Measurements from ENCODE around the gene DCLK1.

Gene DCLK1

DNA sequence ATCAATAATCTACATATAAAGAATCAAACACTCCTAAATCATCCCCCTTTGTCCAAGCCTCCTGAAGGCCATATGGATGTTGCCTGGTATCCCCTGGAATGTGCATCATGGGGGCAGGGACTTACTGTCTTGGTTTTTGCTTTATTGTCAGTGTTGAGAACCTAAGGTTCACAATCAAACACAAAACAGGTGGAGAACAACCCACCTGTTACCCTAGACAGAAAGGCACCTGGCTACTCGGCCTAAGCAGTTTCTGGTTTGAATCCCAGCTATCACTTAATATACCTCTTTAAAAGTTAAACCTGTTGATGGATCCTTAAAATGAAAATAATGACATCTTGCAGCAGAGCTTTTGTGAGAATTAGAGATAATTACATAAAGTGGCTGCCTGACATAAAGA lies 68.9 kb downstream of the DCLK1 start:
- Histone ChIP-seq H3K79me1 (ENCODE audit: low read length) (no peaks in the 10 kb centered on the region), H3K27ac (ENCODE audit: low read depth, low read length) (no peak overlapping the region), H3K4me2 (ENCODE audit: low read length) (no peak overlapping the region), H2AK5ac (ENCODE audit: low read length) (no peak overlapping the region), H3K9ac (ENCODE audit: low read length) (no peak overlapping the region), H3K18ac (ENCODE audit: low read length) (no peak overlapping the region), H4K8ac (ENCODE audit: low read depth, low read length) (no peak overlapping the region), H2BK15ac (replicated peaks; ENCODE audit: low read depth) (no peak overlapping the region), H3K4me1 (ENCODE audit: control insufficient read depth, low read depth, low read length) (no peaks in the 10 kb centered on the region), H3K23ac (ENCODE audit: low read length) (no peak overlapping the region), H3K27me3 (ENCODE audit: insufficient read depth, low read length, poor library complexity) (no peaks in the 10 kb centered on the region), H3K4ac (ENCODE audit: low read depth, low read length) (no peak overlapping the region), H3K56ac (ENCODE audit: low read length) (no peak overlapping the region), H3K4me3 (ENCODE audit: low read length) (no peak overlapping the region), H4K5ac (ENCODE audit: low read length) (no peak overlapping the region), H2BK5ac (ENCODE audit: low read length) (no peak overlapping the region), H2BK120ac (ENCODE audit: low read depth, low read length) (no peak overlapping the region), H3K36me3 (ENCODE audit: control insufficient read depth, insufficient read depth, low read length) (no peaks in the 10 kb centered on the region), H3K79me2 (ENCODE audit: control insufficient read depth, insufficient read depth, low read length) (no peaks in the 10 kb centered on the region)
- no CpG with 5 or more reads among the region's 1 CpG for WGBS (ENCODE audit: extremely low coverage, insufficient coverage, low lambda C conversion rate)
- no peak for DNase-seq

- WGBS (ENCODE audit: extremely low coverage, insufficient coverage, low lambda C conversion rate): no CpG with 5 or more reads among the region's 4 CpGs
- H3K23ac ChIP-seq (ENCODE audit: low read length): no peak overlapping the region
- no peaks in the 10 kb centered on the region for H3K36me3 ChIP-seq (ENCODE audit: control insufficient read depth, insufficient read depth, low read length)
- H3K79me1 ChIP-seq (ENCODE audit: low read length): no peaks in the 10 kb centered on the region
- H3K27ac ChIP-seq (ENCODE audit: low read depth, low read length): no peak overlapping the region
- H3K4me1 ChIP-seq (ENCODE audit: control insufficient read depth, low read depth, low read length): no peaks in the 10 kb centered on the region
- no peak overlapping the region for H4K5ac ChIP-seq (ENCODE audit: low read length)
- H3K4ac ChIP-seq (ENCODE audit: low read depth, low read length): no peak overlapping the region
- H3K56ac ChIP-seq (ENCODE audit: low read length): no peak overlapping the region
- no peak overlapping the region for H2BK15ac ChIP-seq (replicated peaks; ENCODE audit: low read depth)
- no peak overlapping the region for H2BK5ac ChIP-seq (ENCODE audit: low read length)
- H3K4me3 ChIP-seq (ENCODE audit: low read length): no peak overlapping the region
- DNase-seq: no peak
- H4K8ac ChIP-seq (ENCODE audit: low read depth, low read length): no peak overlapping the region
- H2AK5ac ChIP-seq (ENCODE audit: low read length): no peak overlapping the region
- no peak overlapping the region for H3K9ac ChIP-seq (ENCODE audit: low read length)
- H3K27me3 ChIP-seq (ENCODE audit: insufficient read depth, low read length, poor library complexity): no peaks in the 10 kb centered on the region
- H2BK120ac ChIP-seq (ENCODE audit: low read depth, low read length): no peak overlapping the region
- H3K18ac ChIP-seq (ENCODE audit: low read length): no peak overlapping the region
- H3K79me2 ChIP-seq (ENCODE audit: control insufficient read depth, insufficient read depth, low read length): no peaks in the 10 kb centered on the region
- no peak overlapping the region for H3K4me2 ChIP-seq (ENCODE audit: low read length)
Measured at GRCh38 chr13:36061621-36062020, 69.6 kb downstream of the DCLK1 start.

- no peak overlapping the region for H3K4me3 ChIP-seq (ENCODE audit: low read length)
- H2AK5ac ChIP-seq (ENCODE audit: low read length): no peak overlapping the region
- no CpG with 5 or more reads among the region's 4 CpGs for WGBS (ENCODE audit: extremely low coverage, insufficient coverage, low lambda C conversion rate)
- no peak overlapping the region for H4K5ac ChIP-seq (ENCODE audit: low read length)
- no peak overlapping the region for H2BK15ac ChIP-seq (replicated peaks; ENCODE audit: low read depth)
- no peaks in the 10 kb centered on the region for H3K36me3 ChIP-seq (ENCODE audit: control insufficient read depth, insufficient read depth, low read length)
- H3K27me3 ChIP-seq (ENCODE audit: insufficient read depth, low read length, poor library complexity): no peaks in the 10 kb centered on the region
- H3K23ac ChIP-seq (ENCODE audit: low read length): no peak overlapping the region
- H3K79me1 ChIP-seq (ENCODE audit: low read length): no peaks in the 10 kb centered on the region
- no peak overlapping the region for H4K8ac ChIP-seq (ENCODE audit: low read depth, low read length)
- no peak overlapping the region for H3K4me2 ChIP-seq (ENCODE audit: low read length)
- no peak for DNase-seq
- no peaks in the 10 kb centered on the region for H3K4me1 ChIP-seq (ENCODE audit: control insufficient read depth, low read depth, low read length)
- no peak overlapping the region for H3K4ac ChIP-seq (ENCODE audit: low read depth, low read length)
- no peaks in the 10 kb centered on the region for H3K79me2 ChIP-seq (ENCODE audit: control insufficient read depth, insufficient read depth, low read length)
- no peak overlapping the region for H3K9ac ChIP-seq (ENCODE audit: low read length)
- H2BK120ac ChIP-seq (ENCODE audit: low read depth, low read length): no peak overlapping the region
- no peak overlapping the region for H2BK5ac ChIP-seq (ENCODE audit: low read length)
- no peak overlapping the region for H3K56ac ChIP-seq (ENCODE audit: low read length)
- no peak overlapping the region for H3K27ac ChIP-seq (ENCODE audit: low read depth, low read length)
- H3K18ac ChIP-seq (ENCODE audit: low read length): no peak overlapping the region
Measured at GRCh38 chr13:36061054-36061453, 70.1 kb downstream of the DCLK1 start.

GRCh38 chr13:36059321-36059720 lies 71.9 kb downstream of the DCLK1 start:
- H2AK5ac ChIP-seq (ENCODE audit: low read length): no peak overlapping the region
- no peak overlapping the region for H3K4ac ChIP-seq (ENCODE audit: low read depth, low read length)
- no peak overlapping the region for H3K56ac ChIP-seq (ENCODE audit: low read length)
- no peaks in the 10 kb centered on the region for H3K36me3 ChIP-seq (ENCODE audit: control insufficient read depth, insufficient read depth, low read length)
- H2BK15ac ChIP-seq (replicated peaks; ENCODE audit: low read depth): no peak overlapping the region
- no peak overlapping the region for H3K23ac ChIP-seq (ENCODE audit: low read length)
- H3K4me1 ChIP-seq (ENCODE audit: control insufficient read depth, low read depth, low read length): no peaks in the 10 kb centered on the region
- H3K18ac ChIP-seq (ENCODE audit: low read length): no peak overlapping the region
- H4K8ac ChIP-seq (ENCODE audit: low read depth, low read length): no peak overlapping the region
- DNase-seq: no peak
- H3K4me3 ChIP-seq (ENCODE audit: low read length): no peak overlapping the region
- WGBS (ENCODE audit: extremely low coverage, insufficient coverage, low lambda C conversion rate): no CpG with 5 or more reads among the region's 1 CpG
- H3K79me2 ChIP-seq (ENCODE audit: control insufficient read depth, insufficient read depth, low read length): no peaks in the 10 kb centered on the region
- no peak overlapping the region for H3K27ac ChIP-seq (ENCODE audit: low read depth, low read length)
- no peaks in the 10 kb centered on the region for H3K27me3 ChIP-seq (ENCODE audit: insufficient read depth, low read length, poor library complexity)
- no peak overlapping the region for H3K4me2 ChIP-seq (ENCODE audit: low read length)
- no peak overlapping the region for H4K5ac ChIP-seq (ENCODE audit: low read length)
- no peak overlapping the region for H2BK120ac ChIP-seq (ENCODE audit: low read depth, low read length)
- H2BK5ac ChIP-seq (ENCODE audit: low read length): no peak overlapping the region
- no peaks in the 10 kb centered on the region for H3K79me1 ChIP-seq (ENCODE audit: low read length)
- no peak overlapping the region for H3K9ac ChIP-seq (ENCODE audit: low read length)

GRCh38 chr13:36058116-36058515 lies 73.1 kb downstream of the DCLK1 start:
- Histone ChIP-seq H4K5ac (ENCODE audit: low read length) (no peak overlapping the region), H2BK120ac (ENCODE audit: low read depth, low read length) (no peak overlapping the region), H3K4ac (ENCODE audit: low read depth, low read length) (no peak overlapping the region), H3K79me1 (ENCODE audit: low read length) (no peaks in the 10 kb centered on the region), H3K79me2 (ENCODE audit: control insufficient read depth, insufficient read depth, low read length) (no peaks in the 10 kb centered on the region), H3K9ac (ENCODE audit: low read length) (no peak overlapping the region), H3K23ac (ENCODE audit: low read length) (no peak overlapping the region), H2BK15ac (replicated peaks; ENCODE audit: low read depth) (no peak overlapping the region), H3K56ac (ENCODE audit: low read length) (no peak overlapping the region), H3K4me2 (ENCODE audit: low read length) (no peak overlapping the region), H3K36me3 (ENCODE audit: control insufficient read depth, insufficient read depth, low read length) (no peaks in the 10 kb centered on the region), H3K4me3 (ENCODE audit: low read length) (no peak overlapping the region), H4K8ac (ENCODE audit: low read depth, low read length) (no peak overlapping the region), H2BK5ac (ENCODE audit: low read length) (no peak overlapping the region), H3K27me3 (ENCODE audit: insufficient read depth, low read length, poor library complexity) (no peaks in the 10 kb centered on the region), H2AK5ac (ENCODE audit: low read length) (no peak overlapping the region), H3K27ac (ENCODE audit: low read depth, low read length) (no peak overlapping the region), H3K18ac (ENCODE audit: low read length) (no peak overlapping the region), H3K4me1 (ENCODE audit: control insufficient read depth, low read depth, low read length) (no peaks in the 10 kb centered on the region)
- no CpG with 5 or more reads among the region's 2 CpGs for WGBS (ENCODE audit: extremely low coverage, insufficient coverage, low lambda C conversion rate)
- no peak for DNase-seq

- Histone ChIP-seq H3K4me1 (ENCODE audit: control insufficient read depth, low read depth, low read length) (no peaks in the 10 kb centered on the region), H3K36me3 (ENCODE audit: control insufficient read depth, insufficient read depth, low read length) (no peaks in the 10 kb centered on the region), H3K56ac (ENCODE audit: low read length) (no peak overlapping the region), H2BK120ac (ENCODE audit: low read depth, low read length) (no peak overlapping the region), H3K4ac (ENCODE audit: low read depth, low read length) (no peak overlapping the region), H4K5ac (ENCODE audit: low read length) (no peak overlapping the region), H2BK5ac (ENCODE audit: low read length) (no peak overlapping the region), H3K27me3 (ENCODE audit: insufficient read depth, low read length, poor library complexity) (no peaks in the 10 kb centered on the region), H2BK15ac (replicated peaks; ENCODE audit: low read depth) (no peak overlapping the region), H3K4me3 (ENCODE audit: low read length) (no peak overlapping the region), H2AK5ac (ENCODE audit: low read length) (no peak overlapping the region), H3K4me2 (ENCODE audit: low read length) (no peak overlapping the region), H3K23ac (ENCODE audit: low read length) (no peak overlapping the region), H3K18ac (ENCODE audit: low read length) (no peak overlapping the region), H4K8ac (ENCODE audit: low read depth, low read length) (no peak overlapping the region), H3K79me1 (ENCODE audit: low read length) (no peaks in the 10 kb centered on the region), H3K27ac (ENCODE audit: low read depth, low read length) (no peak overlapping the region), H3K79me2 (ENCODE audit: control insufficient read depth, insufficient read depth, low read length) (no peaks in the 10 kb centered on the region), H3K9ac (ENCODE audit: low read length) (no peak overlapping the region)
- no peak for DNase-seq
- no CpG with 5 or more reads among the region's 1 CpG for WGBS (ENCODE audit: extremely low coverage, insufficient coverage, low lambda C conversion rate)
Measured at GRCh38 chr13:36057547-36057946, 73.6 kb downstream of the DCLK1 start.

All from mesendoderm (in vitro differentiated cells).